Mesenchymal stem cell (in vitro differentiated cells and primary cell): ENCODE results near the gene MGMT.

Source experiments
- DNase-seq: peaks from one replicate; pipeline ENCODE4 v3.0.0-alpha.2; 2013
- H2AFZ ChIP-seq: one replicate; pipeline ENCODE4 v1.6.1; 2013; ENCODE audit warnings: low read depth, mild to moderate bottlenecking, control low read depth, inconsistent platforms, low read length, moderate library complexity
- H2AK5ac ChIP-seq: 2 replicates; pipeline ENCODE4 v1.6.1; 2013; ENCODE audit warnings: low read length, moderate library complexity, mild to moderate bottlenecking, inconsistent platforms; ENCODE audit not compliant: severe bottlenecking
- H2BK120ac ChIP-seq: one replicate; pipeline ENCODE4 v1.6.1; 2013; ENCODE audit warnings: low read depth, mild to moderate bottlenecking, inconsistent platforms, low read length, moderate library complexity
- H2BK12ac ChIP-seq, 2 experiments: one replicate each; pipeline ENCODE4 v1.6.1; 2013; ENCODE audit warnings: inconsistent platforms in 2 of 2, low read length in 2 of 2, mild to moderate bottlenecking in 2 of 2, moderate library complexity in 2 of 2, control low read depth in 1 of 2
- H2BK15ac ChIP-seq: one replicate; pipeline ENCODE4 v1.6.1; 2013; ENCODE audit warnings: mild to moderate bottlenecking, low read depth, inconsistent platforms; ENCODE audit not compliant: poor library complexity, severe bottlenecking
- H2BK5ac ChIP-seq: 2 replicates; pipeline ENCODE4 v1.6.1; 2013; ENCODE audit warnings: low read depth, mild to moderate bottlenecking, low read length, control low read depth, inconsistent platforms; ENCODE audit not compliant: poor library complexity, severe bottlenecking
- H3K14ac ChIP-seq, 2 experiments: one replicate each; pipeline ENCODE4 v1.6.1; 2013; ENCODE audit warnings: inconsistent platforms in 2 of 2, low read length in 2 of 2, control low read depth in 1 of 2, mild to moderate bottlenecking in 1 of 2, moderate library complexity in 1 of 2
- H3K18ac ChIP-seq, 2 experiments: one replicate each; pipeline ENCODE4 v1.6.1; 2013; ENCODE audit warnings: inconsistent platforms in 2 of 2, low read length in 2 of 2, control low read depth in 1 of 2, low read depth in 1 of 2, mild to moderate bottlenecking in 1 of 2
- H3K23ac ChIP-seq, 2 experiments: one replicate each; pipeline ENCODE4 v1.6.1; 2013; ENCODE audit warnings: inconsistent platforms in 2 of 2, low read length in 2 of 2, mild to moderate bottlenecking in 2 of 2, moderate library complexity in 2 of 2, control low read depth in 1 of 2
- H3K27ac ChIP-seq: 2 replicates; pipeline ENCODE4 v1.5.1; 2013; ENCODE audit warnings: mild to moderate bottlenecking, moderate library complexity, low read length, control low read depth, inconsistent platforms; ENCODE audit not compliant: poor library complexity, severe bottlenecking
- H3K27me3 ChIP-seq, 2 experiments: 2 replicates each; pipeline versions ENCODE4 v1.6.1 to v1.7.0; 2013; ENCODE audit warnings: low read length in 2 of 2, mild to moderate bottlenecking in 2 of 2, moderate library complexity in 2 of 2, control low read depth in 1 of 2, inconsistent platforms in 1 of 2; ENCODE audit not compliant: control insufficient read depth in 1 of 2, insufficient read depth in 1 of 2
- H3K36me3 ChIP-seq, 2 experiments: 2 replicates each; pipeline versions ENCODE4 v1.6.1 to v1.7.0; 2013; ENCODE audit warnings: low read length in 2 of 2, control low read depth in 1 of 2, inconsistent platforms in 1 of 2, low read depth in 1 of 2, mild to moderate bottlenecking in 1 of 2; ENCODE audit not compliant: insufficient read depth in 2 of 2, control insufficient read depth in 1 of 2
- H3K4ac ChIP-seq, 2 experiments: one replicate each; pipeline ENCODE4 v1.6.1; 2013; ENCODE audit warnings: inconsistent platforms in 2 of 2, low read length in 2 of 2, mild to moderate bottlenecking in 2 of 2, moderate library complexity in 2 of 2, control low read depth in 1 of 2, low read depth in 1 of 2
- H3K4me1 ChIP-seq: 2 replicates; pipeline ENCODE4 v1.6.1; 2013; ENCODE audit warnings: low read depth, low read length, control low read depth; ENCODE audit not compliant: control insufficient read depth, insufficient read depth
- H3K4me2 ChIP-seq: 2 replicates; pipeline ENCODE4 v1.6.1; 2013; ENCODE audit warnings: low read length, mild to moderate bottlenecking, inconsistent platforms; ENCODE audit not compliant: poor library complexity, severe bottlenecking
- H3K4me3 ChIP-seq, 2 experiments: 2 replicates each; pipeline versions ENCODE4 v1.5.1 to v1.7.0; 2013; ENCODE audit warnings: low read length in 2 of 2, mild to moderate bottlenecking in 2 of 2, control low read depth in 1 of 2, low read depth in 1 of 2; ENCODE audit not compliant: insufficient read depth in 1 of 2
- H3K79me1 ChIP-seq: replicated peaks from 2 replicates; pipeline ENCODE4 v1.6.1; 2013; ENCODE audit warnings: mild to moderate bottlenecking, control low read depth, low read length, inconsistent platforms; ENCODE audit not compliant: poor library complexity, severe bottlenecking
- H3K9ac ChIP-seq: 2 replicates; pipeline ENCODE4 v1.7.0; 2013; ENCODE audit warnings: mild to moderate bottlenecking, low read length, moderate library complexity
- H3K9me3 ChIP-seq: 2 replicates; pipeline ENCODE4 v1.7.0; 2013; ENCODE audit warnings: mild to moderate bottlenecking, low read length; ENCODE audit not compliant: control insufficient read depth
- H4K8ac ChIP-seq: one replicate; pipeline ENCODE4 v1.6.1; 2013; ENCODE audit warnings: inconsistent platforms, mild to moderate bottlenecking, low read length, moderate library complexity
- H4K91ac ChIP-seq: one replicate; pipeline ENCODE4 v1.6.1; 2013; ENCODE audit warnings: mild to moderate bottlenecking, low read length, inconsistent platforms
- WGBS: methylation state at CpG from one replicate; pipeline ENCODE4 v1.1.7; 2013; ENCODE audit warnings: mixed read lengths; 5-methylcytosine and 5-hydroxymethylcytosine counted together

MGMT gene

GRCh38 chr10:129767751-129768150, 300.7 kb downstream of the MGMT start:
- 93% methylated on average over 10 of the region's 10 CpGs for WGBS
- Histone ChIP-seq H4K91ac (no peak overlapping the region), H3K79me1 (no peaks in the 10 kb centered on the region), H2BK12ac (no peak overlapping the region), H2BK5ac (no peak overlapping the region), H3K27ac (no peak overlapping the region), H4K8ac (no peak overlapping the region), H3K9me3 (no peaks in the 10 kb centered on the region), H3K23ac (no peak overlapping the region), H2BK120ac (no peak overlapping the region), H3K14ac (no peak overlapping the region), H3K4me2 (no peak overlapping the region), H3K9ac (no peak overlapping the region), H3K27me3 (no peaks in the 10 kb centered on the region), H3K4me3 (no peak overlapping the region), H2BK15ac (no peak overlapping the region), H3K4ac (no peak overlapping the region), H2AK5ac (no peak overlapping the region), H3K36me3 (peaks cover 6 to 28% of the 10 kb centered on the region in 2 experiments), H3K4me1 (no peaks in the 10 kb centered on the region), H2AFZ (no peak overlapping the region), H3K18ac (no peak overlapping the region)
- DNase-seq, result no peak

GRCh38 chr10:129768437-129769355, 301.7 kb downstream of the MGMT start:
- Histone ChIP-seq H3K9ac (no peak overlapping the region), H4K91ac (no peak overlapping the region), H3K36me3 (peaks cover 6 to 28% of the 10 kb centered on the region in 2 experiments)

GRCh38 chr10:129769381-129770116, 302.5 kb downstream of the MGMT start:
- Histone ChIP-seq H4K91ac (no peak overlapping the region), H3K4me3 (no peak overlapping the region), H3K23ac (no peak overlapping the region), H3K14ac (no peak overlapping the region), H3K18ac (no peak overlapping the region), H2AK5ac (no peak overlapping the region), H2BK12ac (no peak overlapping the region), H3K4ac (no peak overlapping the region), H4K8ac (no peak overlapping the region), H3K27me3 (no peaks in the 10 kb centered on the region), H3K4me2 (no peak overlapping the region), H2BK5ac (no peak overlapping the region), H3K27ac (no peak overlapping the region), H3K4me1 (no peaks in the 10 kb centered on the region), H3K79me1 (no peaks in the 10 kb centered on the region), H2BK15ac (no peak overlapping the region), H2AFZ (no peak overlapping the region), H3K36me3 (peaks cover 6 to 28% of the 10 kb centered on the region in 2 experiments), H3K9me3 (no peaks in the 10 kb centered on the region), H2BK120ac (no peak overlapping the region), H3K9ac (no peak overlapping the region)
- DNase-seq, result no peak
- WGBS, result 93% methylated on average over 23 of the region's 24 CpGs

More at GRCh38 chr10:129768437-129769355, 301.7 kb downstream of the MGMT start:
- H2BK15ac ChIP-seq, result no peak overlapping the region
- no peaks in the 10 kb centered on the region for H3K27me3 ChIP-seq
- no peak overlapping the region for H3K4me2 ChIP-seq
- H3K23ac ChIP-seq, result no peak overlapping the region
- no peak overlapping the region for H4K8ac ChIP-seq
- no peak overlapping the region for H2BK12ac ChIP-seq
- H3K9me3 ChIP-seq, result no peaks in the 10 kb centered on the region
- H3K14ac ChIP-seq, result no peak overlapping the region
- no peak overlapping the region for H2AK5ac ChIP-seq
- no peak overlapping the region for H3K18ac ChIP-seq
- no peak overlapping the region for H2BK120ac ChIP-seq
- no peak overlapping the region for H3K4ac ChIP-seq
- no peak overlapping the region for H3K4me3 ChIP-seq
- DNase-seq, result no peak
- H3K4me1 ChIP-seq, result no peaks in the 10 kb centered on the region
- H3K79me1 ChIP-seq, result no peaks in the 10 kb centered on the region
- H2BK5ac ChIP-seq, result no peak overlapping the region
- no peak overlapping the region for H2AFZ ChIP-seq
- no peak overlapping the region for H3K27ac ChIP-seq
- 82% methylated on average over 39 of the region's 44 CpGs for WGBS

GRCh38 chr10:129770286-129770685, 303.2 kb downstream of the MGMT start:
- 89% methylated on average over 14 of the region's 14 CpGs for WGBS
- Histone ChIP-seq H3K18ac (no peak overlapping the region), H4K91ac (no peak overlapping the region), H3K4me2 (no peak overlapping the region), H2BK5ac (no peak overlapping the region), H2BK12ac (no peak overlapping the region), H4K8ac (no peak overlapping the region), H3K36me3 (peaks cover 6 to 28% of the 10 kb centered on the region in 2 experiments), H3K9ac (no peak overlapping the region), H3K79me1 (no peaks in the 10 kb centered on the region), H2BK120ac (no peak overlapping the region), H3K9me3 (no peaks in the 10 kb centered on the region), H3K27me3 (no peaks in the 10 kb centered on the region), H3K23ac (no peak overlapping the region), H3K4me3 (no peak overlapping the region), H2AFZ (no peak overlapping the region), H2BK15ac (no peak overlapping the region), H3K4ac (no peak overlapping the region), H3K4me1 (no peaks in the 10 kb centered on the region), H2AK5ac (no peak overlapping the region), H3K14ac (no peak overlapping the region), H3K27ac (no peak overlapping the region)
- DNase-seq, result no peak
